IMR-90 (cell line): ENCODE measurements around the gene ALS2CL. TPM values are rescaled to one million over a fixed set of nuclear protein-coding genes. Genes with fewer than 3 reads are reported as not detected.

Experiments used
- ATAC-seq: fragments of 200-7000 bp; cut with Tn5 transposase; 2 replicates; pipeline ENCODE4 v1.9.1; 2020; ENCODE audit warnings: low read depth, mild to moderate bottlenecking, moderate library complexity
- BruUV-seq: library from RNA; stranded (reverse); fragments of 400-500 nt; replicated peaks from 2 replicates; lab custom pipeline; 2021; lab: Mats Ljungman, UMichigan
- CTCF ChIA-PET: fragments of 300-600 bp; formaldehyde crosslinking; extraction: SDS; loops from one replicate; lab custom pipeline; 2021; ENCODE audit warnings: antibody characterized with exemption; lab: Yijun Ruan, JAX
- POLR2A ChIA-PET: fragments of 300-600 bp; sonication (Branson Sonifier 250); formaldehyde crosslinking; loops from one replicate; lab custom pipeline; 2022; ENCODE audit warnings: antibody characterized with exemption; ENCODE audit not compliant: unreplicated experiment; lab: Charles Lee
- DNase-seq: peaks from one replicate; pipeline ENCODE4 v3.0.0; 2013
- H2AFZ ChIP-seq: replicated peaks from 2 replicates; pipeline ENCODE3; 2013; ENCODE audit warnings: low read length, mild to moderate bottlenecking; ENCODE audit not compliant: poor library complexity
- H2AK5ac ChIP-seq: 2 replicates; pipeline ENCODE4 v1.6.1; 2013; ENCODE audit warnings: low read depth, low read length, inconsistent platforms
- H2AK9ac ChIP-seq: replicated peaks from 2 replicates; pipeline ENCODE3; 2013; ENCODE audit warnings: mild to moderate bottlenecking, low read depth, low read length, moderate library complexity; ENCODE audit not compliant: poor library complexity
- H2BK120ac ChIP-seq: 2 replicates; pipeline ENCODE4 v1.6.1; 2013; ENCODE audit warnings: low read depth, low read length, inconsistent platforms
- H2BK15ac ChIP-seq: 3 replicates; pipeline ENCODE4 v1.6.1; 2013; ENCODE audit warnings: low read depth, low read length, inconsistent platforms
- H2BK20ac ChIP-seq: 2 replicates; pipeline ENCODE4 v1.6.1; 2013; ENCODE audit warnings: low read depth, mild to moderate bottlenecking, inconsistent platforms, low read length, moderate library complexity
- H2BK5ac ChIP-seq: 2 replicates; pipeline ENCODE4 v1.6.1; 2013; ENCODE audit warnings: mild to moderate bottlenecking, low read depth, low read length, inconsistent platforms; ENCODE audit not compliant: poor library complexity, severe bottlenecking
- H3K14ac ChIP-seq: replicated peaks from 2 replicates; pipeline ENCODE4 v1.6.1; 2013; ENCODE audit warnings: low read depth, low read length, inconsistent platforms
- H3K18ac ChIP-seq: 2 replicates; pipeline ENCODE4 v1.6.1; 2013; ENCODE audit warnings: low read depth, low read length, control low read depth
- H3K23ac ChIP-seq: 2 replicates; pipeline ENCODE4 v1.6.1; 2013; ENCODE audit warnings: low read depth, low read length, inconsistent platforms
- H3K27ac ChIP-seq: 2 replicates; pipeline ENCODE4 v1.5.1; 2013; ENCODE audit warnings: mild to moderate bottlenecking, control low read depth, low read length; ENCODE audit not compliant: insufficient read depth
- H3K27me3 ChIP-seq: 2 replicates; pipeline ENCODE4 v1.6.1; 2013; ENCODE audit warnings: low read length; ENCODE audit not compliant: control insufficient read depth, insufficient read depth
- H3K36me3 ChIP-seq: 2 replicates; pipeline ENCODE4 v1.6.1; 2013; ENCODE audit warnings: low read length, mixed read lengths; ENCODE audit not compliant: control insufficient read depth, insufficient read depth
- H3K4ac ChIP-seq: 2 replicates; pipeline ENCODE4 v1.6.1; 2013; ENCODE audit warnings: low read depth, low read length, inconsistent platforms
- H3K4me1 ChIP-seq: 2 replicates; pipeline ENCODE4 v1.6.1; 2013; ENCODE audit warnings: low read length, mixed read lengths; ENCODE audit not compliant: control insufficient read depth, insufficient read depth
- H3K4me2 ChIP-seq: 2 replicates; pipeline ENCODE4 v1.6.1; 2013; ENCODE audit warnings: low read depth, mild to moderate bottlenecking, control low read depth, low read length, moderate library complexity
- H3K4me3 ChIP-seq: 2 replicates; pipeline ENCODE4 v1.5.1; 2013; ENCODE audit warnings: low read depth, mild to moderate bottlenecking, control low read depth, low read length, moderate library complexity; ENCODE audit not compliant: insufficient read depth
- H3K56ac ChIP-seq: 2 replicates; pipeline ENCODE4 v1.6.1; 2013; ENCODE audit warnings: low read length, inconsistent platforms; ENCODE audit not compliant: insufficient read depth; ENCODE audit errors: extremely low read depth
- H3K79me1 ChIP-seq, 2 experiments: 2 replicates each; pipeline ENCODE4 v1.6.1; 2013; ENCODE audit warnings: low read length in 2 of 2, inconsistent platforms in 1 of 2, low read depth in 1 of 2
- H3K9ac ChIP-seq: 2 replicates; pipeline ENCODE4 v1.6.1; 2013; ENCODE audit warnings: low read depth, low read length, control low read depth
- H3K9me1 ChIP-seq: 2 replicates; pipeline ENCODE4 v1.6.1; 2013; ENCODE audit warnings: low read length, inconsistent platforms; ENCODE audit not compliant: insufficient read depth
- H3K9me3 ChIP-seq: 2 replicates; pipeline ENCODE4 v1.6.1; 2013; ENCODE audit warnings: low read length; ENCODE audit not compliant: control insufficient read depth, insufficient read depth
- H4K20me1 ChIP-seq: 2 replicates; pipeline ENCODE4 v1.6.1; 2013; ENCODE audit warnings: low read length, inconsistent platforms; ENCODE audit not compliant: insufficient read depth
- H4K5ac ChIP-seq: 2 replicates; pipeline ENCODE4 v1.6.1; 2013; ENCODE audit warnings: mild to moderate bottlenecking, low read depth, low read length, control low read depth
- H4K8ac ChIP-seq, 2 experiments: 2 replicates each; pipeline ENCODE4 v1.6.1; 2013; ENCODE audit warnings: low read depth in 2 of 2, low read length in 2 of 2, control low read depth in 1 of 2, inconsistent platforms in 1 of 2
- H4K91ac ChIP-seq: 2 replicates; pipeline ENCODE4 v1.6.1; 2013; ENCODE audit warnings: low read depth, low read length, inconsistent platforms; ENCODE audit not compliant: insufficient read depth
- BHLHE40 ChIP-seq: fragments of 150-350 bp; IDR thresholded peaks from 2 replicates; pipeline ENCODE4 v1.6.1; 2016; ENCODE audit warnings: mild to moderate bottlenecking, low read depth, low read length
- CHD1 ChIP-seq: IDR thresholded peaks from 2 replicates; pipeline ENCODE4 v1.6.1; 2012; ENCODE audit warnings: low read depth, low read length, improper control_type of control experiment
- MAZ ChIP-seq: IDR thresholded peaks from 2 replicates; pipeline ENCODE4 v1.6.1; 2012; ENCODE audit warnings: low read depth, mild to moderate bottlenecking, low read length, improper control_type of control experiment, moderate library complexity, borderline replicate concordance
- NFE2L2 ChIP-seq: fragments of 150-350 bp; IDR thresholded peaks from 2 replicates; pipeline ENCODE4 v1.6.1; 2016; ENCODE audit warnings: low read depth, mild to moderate bottlenecking, low read length
- POLR2A ChIP-seq: IDR thresholded peaks from 2 replicates; pipeline ENCODE4 v1.6.1; 2012; ENCODE audit warnings: mild to moderate bottlenecking, low read depth, low read length
- WGBS, 2 experiments: methylation state at CpG; one replicate each; pipeline versions ENCODE4 v1.1.5 to v1.1.7; 2013; ENCODE audit warnings: missing lambda C conversion rate in 2 of 2; ENCODE audit not compliant: insufficient read length in 1 of 2; ENCODE audit errors: extremely low coverage in 2 of 2; 5-methylcytosine and 5-hydroxymethylcytosine counted together
- dilution Hi-C: fragments of 300-500 bp; cut with HindIII; formaldehyde crosslinking; loops from one replicate; pipeline ENCODE4 v1.14.3; 2018; ENCODE audit warnings: low sequenced_read_pairs; ENCODE audit not compliant: unreplicated experiment
- in situ Hi-C: fragments of 300-500 bp; cut with MboI; formaldehyde crosslinking; loops from 3 replicates; pipeline ENCODE4 v1.14.3; 2019; ENCODE audit warnings: low sequenced_read_pairs, inconsistent platforms, mixed read lengths
- intact Hi-C: fragments of 100-400 bp; cut with micrococcal nuclease; formaldehyde crosslinking; loops from 2 replicates; pipeline ENCODE4 v1.10.0; 2022
- polyA plus RNA-seq, 3 experiments: library from polyadenylated mRNA; depleted of rRNA; stranded (reverse); fragments of >200 nt; gene quantifications; 2 replicates each; pipeline ENCODE4 v1.2.3, GENCODE V29; 2012; ENCODE audit warnings: low replicate concordance in 1 of 3
- total RNA-seq: library from RNA; depleted of rRNA; stranded (reverse); fragments of >200 nt; gene quantifications from 2 replicates; pipeline ENCODE4 v1.2.3, GENCODE V29; 2012
- TF ChIP-seq, protein P1 (sequence below): conservative IDR thresholded peaks from 2 replicates; pipeline ENCODE4 v1.5.1; 2012; ENCODE audit warnings: mild to moderate bottlenecking, low read depth, low read length, improper control_type of control experiment

The ALS2CL gene
- total and polyA plus RNA-seq, 2 of the 4 experiments (the other 2 are of a cell fraction) = 2.2 to 4.8 TPM

- whole genome bisulfite sequencing, 2 experiments = 51% methylated on average over 3 of the region's 13 CpGs; no CpG with 5 or more reads in 1 of the 2 experiments
- ATAC-seq (no peak), DNase-seq (no peak)
- Histone ChIP-seq H3K4me2 (no peak overlapping the region), H2BK5ac (no peak overlapping the region), H3K18ac (no peak overlapping the region), H3K9ac (no peak overlapping the region), H3K14ac (no peak overlapping the region), H2BK15ac (no peak overlapping the region), H4K5ac (no peak overlapping the region), H3K4me1 (no peaks in the 10 kb centered on the region; the same call in 1 of the 2 replicates), H3K27me3 (no peaks in the 10 kb centered on the region), H3K23ac (no peak overlapping the region), H2AK5ac (no peak overlapping the region), H3K4me3 (no peak overlapping the region), H4K20me1 (no peaks in the 10 kb centered on the region), H3K36me3 (peaks cover 8% of the 10 kb centered on the region; the same call in 1 of the 2 replicates), H3K9me3 (no peaks in the 10 kb centered on the region), H4K91ac (no peak overlapping the region), H3K27ac (no peak overlapping the region), H3K9me1 (peaks cover 5% of the 10 kb centered on the region; the same call in 1 of the 2 replicates), H4K8ac (no peak overlapping the region), H3K79me1 (no peaks in the 10 kb centered on the region), H3K56ac (no peak overlapping the region), H2AK9ac (no peak overlapping the region), H2BK120ac (no peak overlapping the region), H3K4ac (no peak overlapping the region), H2AFZ (no peak overlapping the region), H2BK20ac (no peak overlapping the region)
- TF ChIP-seq CHD1 (no peak), NFE2L2 (no peak), MAZ (no peak), POLR2A (no peak), BHLHE40 (no peak)
- TF ChIP-seq, protein P1, sequence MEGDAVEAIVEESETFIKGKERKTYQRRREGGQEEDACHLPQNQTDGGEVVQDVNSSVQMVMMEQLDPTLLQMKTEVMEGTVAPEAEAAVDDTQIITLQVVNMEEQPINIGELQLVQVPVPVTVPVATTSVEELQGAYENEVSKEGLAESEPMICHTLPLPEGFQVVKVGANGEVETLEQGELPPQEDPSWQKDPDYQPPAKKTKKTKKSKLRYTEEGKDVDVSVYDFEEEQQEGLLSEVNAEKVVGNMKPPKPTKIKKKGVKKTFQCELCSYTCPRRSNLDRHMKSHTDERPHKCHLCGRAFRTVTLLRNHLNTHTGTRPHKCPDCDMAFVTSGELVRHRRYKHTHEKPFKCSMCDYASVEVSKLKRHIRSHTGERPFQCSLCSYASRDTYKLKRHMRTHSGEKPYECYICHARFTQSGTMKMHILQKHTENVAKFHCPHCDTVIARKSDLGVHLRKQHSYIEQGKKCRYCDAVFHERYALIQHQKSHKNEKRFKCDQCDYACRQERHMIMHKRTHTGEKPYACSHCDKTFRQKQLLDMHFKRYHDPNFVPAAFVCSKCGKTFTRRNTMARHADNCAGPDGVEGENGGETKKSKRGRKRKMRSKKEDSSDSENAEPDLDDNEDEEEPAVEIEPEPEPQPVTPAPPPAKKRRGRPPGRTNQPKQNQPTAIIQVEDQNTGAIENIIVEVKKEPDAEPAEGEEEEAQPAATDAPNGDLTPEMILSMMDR = no peak
- POLR2A ChIA-PET = no interaction called here
- intact Hi-C loops (no loop called here), in situ Hi-C loops (no loop called here), dilution Hi-C loops (no loop called here)
- CTCF ChIA-PET = no interaction called here
- BruUV-seq = no TSS peak
Measured at GRCh38 chr3:46681856-46682540, 11.5 kb downstream of the ALS2CL start.
